Adrenal gland (tissue), 12 donors: ENCODE data around the gene FAM53B. TPM values are rescaled to one million over a fixed set of nuclear protein-coding genes. Genes with fewer than 3 reads are reported as not detected.

Source experiments
- DNase-seq, 7 donors: peaks; one replicate each; pipeline ENCODE4 v3.0.0-alpha.2; 2019 to 2020
- H3K27ac ChIP-seq, 5 donors: fragments of 200-600 bp; sonication (generic) in 4 of 5; 1 replicate in 3 of 5; 2 replicates in 2 of 5; pipeline versions ENCODE4 v1.5.1 to v1.8.0; 2016 to 2020; ENCODE audit warnings: mild to moderate bottlenecking in 1 of 5
- H3K27me3 ChIP-seq: fragments of 200-600 bp; 2 replicates; pipeline ENCODE4 v1.8.0; 2021
- H3K36me3 ChIP-seq, 2 donors: fragments of 200-600 bp; replicated peaks in 1 of 2; 1 replicate in 1 of 2; 2 replicates in 1 of 2; pipeline versions ENCODE4 v1.5.1 to v1.8.0; 2018 to 2022
- H3K4me1 ChIP-seq, 2 donors: fragments of 200-600 bp; replicated peaks in 1 of 2; 1 replicate in 1 of 2; 2 replicates in 1 of 2; pipeline versions ENCODE4 v1.5.1 to v1.8.0; 2018 to 2021
- H3K4me3 ChIP-seq, 4 donors: fragments of 200-600 bp; sonication (generic) in 3 of 4; one replicate each; pipeline ENCODE4 v1.5.1; 2016 to 2018
- H3K9me3 ChIP-seq, 3 donors: fragments of 200-600 bp; sonication (generic) in 1 of 3; replicated peaks in 1 of 3; 1 replicate in 2 of 3; 2 replicates in 1 of 3; pipeline versions ENCODE4 v1.5.1 to v1.8.0; 2016 to 2021
- CTCF ChIP-seq, 6 experiments: fragments of 450-650 bp in 4 of 6; fragments of 200-600 bp in 2 of 6; sonication (generic) in 1 of 6; IDR thresholded peaks; 1 replicate in 5 of 6; 2 replicates in 1 of 6; pipeline versions ENCODE4 v1.5.1 to v1.8.0; 2016 to 2021; ENCODE audit warnings: antibody characterized with exemption in 6 of 6, mild to moderate bottlenecking in 2 of 6, moderate library complexity in 1 of 6
- POLR2A ChIP-seq, 2 donors: fragments of 450-650 bp; IDR thresholded peaks; one replicate each; pipeline ENCODE4 v1.6.1; 2017; ENCODE audit warnings: antibody characterized with exemption in 2 of 2, mild to moderate bottlenecking in 2 of 2, moderate library complexity in 1 of 2
- WGBS, 4 donors: extraction: QIAGEN DNeasy Blood & Tissue Kit in 2 of 4; methylation state at CpG; one replicate each; pipeline versions ENCODE4 v1.1.5 to v1.1.7; 2013 to 2017; 5-methylcytosine and 5-hydroxymethylcytosine counted together
- intact Hi-C, 2 donors: fragments of 100-400 bp; cut with DNase I; formaldehyde crosslinking; loops; one replicate each; pipeline versions ENCODE4 v1.14.1 to v1.15.0; 2022 to 2023
- polyA plus RNA-seq, 3 donors: library from polyadenylated mRNA; stranded (reverse); fragments of 200-250 nt in 2 of 3; fragments of 350-450 nt in 1 of 3; fragmentation: Illumina TruSeq in 1 of 3; extraction: RNeasy Lipid Tissue Mini Kit (QIAGEN cat#74804) in 1 of 3; gene quantifications; one replicate each; pipeline ENCODE4 v1.2.3, GENCODE V29; 2013 to 2014
- total RNA-seq, 9 donors: library from RNA; depleted of rRNA in 4 of 9; stranded (reverse); fragments of >200 nt in 4 of 9; fragments of 120-200 nt in 1 of 9; fragmentation: NEBNext Ultra II Directional in 1 of 9; extraction: Animal tissue kit (Norgen Biotek cat#: 25700) in 1 of 9; gene quantifications; one replicate each; pipeline versions ENCODE4 v1.1.0 to v1.2.4, GENCODE V29; 2013 to 2023
- donor health status: healthy with polysubstance abuse.
- donor health status: Bipolar disorder and iron deficiency.
- donor health status: DM: yes; HTN: yes; CAD: no.
- donor health status: DM: no; HTN: no; CAD: no.
- donor health status: DM: no; HTN: no; CAD: no.
- donor health status: DM: yes; HTN: yes; CAD: no.

FAM53B gene
- total and polyA plus RNA-seq, 12 donors, result 15.1 to 90.9 (median 65.5) TPM

GRCh38 chr10:124645467-124646095 lies 98.6 kb downstream of the FAM53B start:
- DNase-seq, result no peak
- Histone ChIP-seq H3K9me3 (no peaks in the 10 kb centered on the region), H3K27me3 (no peaks in the 10 kb centered on the region), H3K4me1 (peaks cover 59 to 77% of the 10 kb centered on the region in 2 donors), H3K36me3 (no peaks in the 10 kb centered on the region), H3K27ac (peak overlapping the region; percentile 27 to 93 (median 87)), H3K4me3 (no peak overlapping the region)
- WGBS, 4 donors, result 90 to 92% (median 90%) methylated on average over 9 to 13 of the region's 13 CpGs
- no peak for TF ChIP-seq CTCF (IDR thresholded peaks at IDR 0.05)
- no peak for TF ChIP-seq POLR2A (IDR thresholded peaks at IDR 0.05)
- intact Hi-C loops, result loop anchor here in 1 of 2 donors (10.0 kb wide), 1 partner anchor 89 kb away; no protein-coding TSS in a partner anchor

GRCh38 chr10:124644771-124645415 lies 99.3 kb downstream of the FAM53B start:
- no peak overlapping the region for H3K4me3 ChIP-seq
- TF ChIP-seq CTCF (IDR thresholded peaks at IDR 0.05) (no peak), POLR2A (IDR thresholded peaks at IDR 0.05) (no peak)
- 91 to 98% (median 95%) methylated on average over 5 to 10 of the region's 10 CpGs for WGBS, 4 donors
- DNase-seq, result no peak
- peak overlapping the region in 3 of 5 donors; percentile 87 to 93 (median 87) for H3K27ac ChIP-seq
- H3K36me3 ChIP-seq, result no peaks in the 10 kb centered on the region
- H3K4me1 ChIP-seq, result peaks cover 57 to 80% of the 10 kb centered on the region in 2 donors
- no peaks in the 10 kb centered on the region for H3K9me3 ChIP-seq
- intact Hi-C loops, result loop anchor here in 1 of 2 donors (10.0 kb wide), 1 partner anchor 90 kb away; no protein-coding TSS in a partner anchor
- H3K27me3 ChIP-seq, result no peaks in the 10 kb centered on the region

GRCh38 chr10:124644236-124644635 lies 99.9 kb downstream of the FAM53B start:
- no peak overlapping the region for H3K4me3 ChIP-seq
- H3K27me3 ChIP-seq, result no peaks in the 10 kb centered on the region
- peak overlapping the region in 1 of 5 donors; percentile 93 for H3K27ac ChIP-seq
- H3K9me3 ChIP-seq, result no peaks in the 10 kb centered on the region
- 89 to 94% (median 90%) methylated on average over 2 to 4 of the region's 4 CpGs for WGBS, 4 donors
- intact Hi-C loops, result loop anchor here in 1 of 2 donors (10.0 kb wide), 1 partner anchor 91 kb away; no protein-coding TSS in a partner anchor
- H3K36me3 ChIP-seq, result no peaks in the 10 kb centered on the region
- TF ChIP-seq POLR2A (IDR thresholded peaks at IDR 0.05) (no peak), CTCF (IDR thresholded peaks at IDR 0.05) (no peak)
- peaks cover 51 to 75% of the 10 kb centered on the region in 2 donors for H3K4me1 ChIP-seq
- DNase-seq, result no peak

- DNase-seq, result no peak
- WGBS, 4 donors, result 92 to 95% (median 94%) methylated on average over 13 to 30 of the region's 30 CpGs
- H3K36me3 ChIP-seq, result no peaks in the 10 kb centered on the region
- H3K27ac ChIP-seq, result no peak overlapping the region
- no peaks in the 10 kb centered on the region for H3K9me3 ChIP-seq
- H3K27me3 ChIP-seq, result no peaks in the 10 kb centered on the region
- H3K4me3 ChIP-seq, result no peak overlapping the region
- no peak for TF ChIP-seq CTCF (IDR thresholded peaks at IDR 0.05)
- no peak for TF ChIP-seq POLR2A (IDR thresholded peaks at IDR 0.05)
- peaks cover 44 to 73% of the 10 kb centered on the region in 2 donors for H3K4me1 ChIP-seq
- intact Hi-C loops, result loop anchor here in 1 of 2 donors (10.0 kb wide), 1 partner anchor 91 kb away; no protein-coding TSS in a partner anchor
Measured at GRCh38 chr10:124643330-124644009, 100.7 kb downstream of the FAM53B start.
